DOHH2 (cell line): ENCODE data around the gene ZSWIM8.

Experiments used
- H3F3A ChIP-seq: fragments of 200-600 bp; sonication (generic), shearing (Covaris generic); 2 replicates; pipeline ENCODE4 v1.6.0; 2016; ENCODE audit warnings: antibody characterized with exemption, mild to moderate bottlenecking; ENCODE audit not compliant: control insufficient read depth, insufficient read depth
- H3K27ac ChIP-seq: fragments of 200-600 bp; sonication (generic); 2 replicates; pipeline ENCODE4 v1.5.1; 2014; ENCODE audit warnings: low read depth, mild to moderate bottlenecking, low read length, moderate library complexity
- H3K27me3 ChIP-seq: fragments of 200-600 bp; sonication (generic); 2 replicates; pipeline ENCODE4 v1.6.1; 2014; ENCODE audit warnings: mild to moderate bottlenecking, low read length, mixed read lengths; ENCODE audit not compliant: control insufficient read depth
- H3K36me3 ChIP-seq: fragments of 200-600 bp; sonication (generic); 2 replicates; pipeline ENCODE4 v1.6.1; 2014; ENCODE audit warnings: mild to moderate bottlenecking, low read length, moderate library complexity, mixed read lengths; ENCODE audit not compliant: control insufficient read depth
- H3K4me1 ChIP-seq: fragments of 200-600 bp; sonication (generic); 2 replicates; pipeline ENCODE4 v1.6.1; 2014; ENCODE audit warnings: mild to moderate bottlenecking, low read length, mixed read lengths; ENCODE audit not compliant: control insufficient read depth
- H3K4me2 ChIP-seq: fragments of 200-600 bp; sonication (generic); 2 replicates; pipeline ENCODE4 v1.6.0; 2014; ENCODE audit warnings: mild to moderate bottlenecking, low read length, moderate library complexity
- H3K4me3 ChIP-seq: fragments of 200-600 bp; sonication (generic); 2 replicates; pipeline ENCODE4 v1.5.1; 2014; ENCODE audit warnings: mild to moderate bottlenecking, low read length, mixed read lengths
- H3K79me2 ChIP-seq: fragments of 200-600 bp; sonication (generic); 2 replicates; pipeline ENCODE4 v1.6.1; 2014; ENCODE audit warnings: mild to moderate bottlenecking, low read length, mixed read lengths; ENCODE audit not compliant: control insufficient read depth
- H3K9me2 ChIP-seq: fragments of 200-600 bp; sonication (generic); replicated peaks from 2 replicates; pipeline ENCODE4 v1.6.1; 2014; ENCODE audit warnings: mild to moderate bottlenecking, low read length, mixed read lengths; ENCODE audit not compliant: control insufficient read depth
- H3K9me3 ChIP-seq: fragments of 200-600 bp; sonication (generic); 2 replicates; pipeline ENCODE4 v1.6.1; 2014; ENCODE audit warnings: antibody characterized with exemption, low read length, mixed read lengths; ENCODE audit not compliant: control insufficient read depth, insufficient read depth
- H4K20me1 ChIP-seq: fragments of 200-600 bp; sonication (generic); 2 replicates; pipeline ENCODE4 v1.6.0; 2014; ENCODE audit warnings: low read depth, mild to moderate bottlenecking, antibody characterized with exemption, low read length, moderate library complexity; ENCODE audit not compliant: control insufficient read depth, insufficient read depth
- EZH2phosphoT487 ChIP-seq: fragments of 200-600 bp; sonication (generic); IDR thresholded peaks from 2 replicates; pipeline ENCODE4 v1.6.1; 2017; ENCODE audit warnings: borderline replicate concordance, mild to moderate bottlenecking, antibody characterized with exemption, low read length, moderate library complexity, mixed read lengths
- TF ChIP-seq, protein P1 (sequence below): fragments of 200-600 bp; sonication (generic); IDR thresholded peaks from one replicate; pipeline ENCODE4 v1.5.1; 2014; ENCODE audit warnings: antibody characterized with exemption, mild to moderate bottlenecking, low read depth, low read length; ENCODE audit not compliant: poor library complexity, severe bottlenecking

Gene ZSWIM8

DNA sequence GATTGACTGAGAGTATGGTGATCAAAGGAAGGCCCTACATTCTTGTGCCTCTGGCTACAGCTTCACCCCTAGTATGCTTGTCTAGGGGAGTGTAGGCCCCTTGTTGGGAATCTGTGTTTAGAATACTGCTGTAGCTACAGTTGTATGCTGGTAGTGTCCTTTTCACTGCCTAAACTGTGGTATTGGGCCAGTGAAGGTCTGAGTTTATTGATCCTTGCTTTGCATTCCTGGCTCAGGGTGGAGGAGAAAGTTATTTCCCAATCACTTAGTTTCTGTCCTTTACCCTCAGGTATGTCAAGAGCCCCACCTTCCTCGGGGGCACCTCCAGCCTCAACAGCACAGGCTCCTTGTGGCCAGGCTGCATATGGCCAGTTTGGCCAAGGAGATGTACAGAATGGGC is 34.6 kb upstream of the ZSWIM8 start:
- H3K9me2 ChIP-seq, result no peaks in the 10 kb centered on the region
- peaks cover 34% of the 10 kb centered on the region for H3K79me2 ChIP-seq
- H3K27me3 ChIP-seq, result no peaks in the 10 kb centered on the region
- no peaks in the 10 kb centered on the region for H3K9me3 ChIP-seq
- no peak for TF ChIP-seq EZH2phosphoT487
- TF ChIP-seq, protein P1, sequence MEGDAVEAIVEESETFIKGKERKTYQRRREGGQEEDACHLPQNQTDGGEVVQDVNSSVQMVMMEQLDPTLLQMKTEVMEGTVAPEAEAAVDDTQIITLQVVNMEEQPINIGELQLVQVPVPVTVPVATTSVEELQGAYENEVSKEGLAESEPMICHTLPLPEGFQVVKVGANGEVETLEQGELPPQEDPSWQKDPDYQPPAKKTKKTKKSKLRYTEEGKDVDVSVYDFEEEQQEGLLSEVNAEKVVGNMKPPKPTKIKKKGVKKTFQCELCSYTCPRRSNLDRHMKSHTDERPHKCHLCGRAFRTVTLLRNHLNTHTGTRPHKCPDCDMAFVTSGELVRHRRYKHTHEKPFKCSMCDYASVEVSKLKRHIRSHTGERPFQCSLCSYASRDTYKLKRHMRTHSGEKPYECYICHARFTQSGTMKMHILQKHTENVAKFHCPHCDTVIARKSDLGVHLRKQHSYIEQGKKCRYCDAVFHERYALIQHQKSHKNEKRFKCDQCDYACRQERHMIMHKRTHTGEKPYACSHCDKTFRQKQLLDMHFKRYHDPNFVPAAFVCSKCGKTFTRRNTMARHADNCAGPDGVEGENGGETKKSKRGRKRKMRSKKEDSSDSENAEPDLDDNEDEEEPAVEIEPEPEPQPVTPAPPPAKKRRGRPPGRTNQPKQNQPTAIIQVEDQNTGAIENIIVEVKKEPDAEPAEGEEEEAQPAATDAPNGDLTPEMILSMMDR, result no peak
- no peaks in the 10 kb centered on the region for H3F3A ChIP-seq
- H3K4me1 ChIP-seq, result no peaks in the 10 kb centered on the region
- peaks cover 62% of the 10 kb centered on the region for H3K36me3 ChIP-seq
- no peak overlapping the region for H3K4me2 ChIP-seq
- no peaks in the 10 kb centered on the region; the same call in 1 of the 2 replicates for H4K20me1 ChIP-seq
- no peak overlapping the region for H3K4me3 ChIP-seq
- no peak overlapping the region for H3K27ac ChIP-seq

DNA sequence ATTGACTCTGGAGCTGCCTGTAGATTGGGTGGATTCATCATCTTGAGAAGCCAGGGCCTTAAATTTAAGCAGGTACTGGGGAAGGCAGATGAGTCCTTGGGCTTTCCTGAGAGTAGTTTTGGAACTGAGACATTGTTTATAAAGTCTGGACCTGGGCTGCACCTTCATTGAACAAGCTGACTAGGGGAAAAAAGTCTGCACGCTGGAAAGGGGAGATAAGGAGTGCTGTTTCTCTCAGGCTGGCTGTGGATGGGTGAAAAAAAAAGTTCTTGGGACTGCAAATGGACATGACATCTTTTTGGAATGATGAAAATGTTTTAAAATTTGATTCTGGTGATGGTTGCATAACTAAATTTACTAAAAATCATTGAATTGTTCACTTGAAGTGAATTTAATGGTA is 29.2 kb upstream of the ZSWIM8 start:
- H3K36me3 ChIP-seq, result peaks cover 60% of the 10 kb centered on the region
- H3K27ac ChIP-seq, result no peak overlapping the region
- peaks cover 4% of the 10 kb centered on the region; the same call in 1 of the 2 replicates for H3K79me2 ChIP-seq
- no peaks in the 10 kb centered on the region for H3K27me3 ChIP-seq
- H3K4me3 ChIP-seq, result no peak overlapping the region
- H3K4me2 ChIP-seq, result no peak overlapping the region
- H3K4me1 ChIP-seq, result peaks cover 17% of the 10 kb centered on the region
- no peaks in the 10 kb centered on the region for H3K9me2 ChIP-seq
- H3F3A ChIP-seq, result no peaks in the 10 kb centered on the region
- TF ChIP-seq, protein P1, result no peak
- no peak for TF ChIP-seq EZH2phosphoT487
- H4K20me1 ChIP-seq, result no peaks in the 10 kb centered on the region
- no peaks in the 10 kb centered on the region for H3K9me3 ChIP-seq

DNA sequence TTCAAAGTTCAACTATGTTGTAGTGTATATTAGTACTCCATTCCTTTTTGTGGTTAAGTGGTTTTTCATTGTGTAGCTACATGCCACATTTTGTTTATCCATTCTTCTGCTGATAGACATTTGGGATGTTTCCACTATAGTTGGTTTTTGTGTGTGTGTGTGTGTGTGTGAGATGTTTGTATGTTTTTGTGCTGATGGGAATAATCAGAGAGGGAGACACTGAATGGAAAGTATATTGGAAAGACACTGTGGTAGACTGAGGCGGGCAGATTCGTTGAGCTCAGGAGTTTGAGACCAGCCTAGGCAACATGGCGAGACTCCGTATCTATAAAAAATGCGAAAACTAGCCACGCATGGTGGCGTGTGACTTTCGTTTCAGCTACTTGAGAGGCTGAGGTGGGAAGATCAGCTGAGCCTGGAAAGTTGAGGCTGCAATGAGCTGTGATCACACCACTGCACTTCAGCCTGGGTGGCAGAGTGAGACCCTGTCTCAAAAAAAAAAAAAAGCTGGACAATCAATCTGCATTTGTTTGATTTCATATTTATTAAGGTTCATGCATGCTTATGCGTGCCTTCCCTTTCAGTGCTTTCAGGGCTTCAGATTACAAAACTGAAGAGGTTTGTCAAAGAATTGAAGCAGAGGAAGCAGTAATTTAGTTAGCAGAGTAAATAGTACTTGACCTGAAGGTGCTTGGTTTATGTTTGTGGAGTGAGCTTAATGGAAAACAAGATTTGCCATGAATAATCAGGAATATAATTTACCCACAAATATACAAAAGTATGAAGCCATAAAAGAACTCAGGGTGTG is 26.5 kb upstream of the ZSWIM8 start:
- Histone ChIP-seq H3K36me3 (peaks cover 63% of the 10 kb centered on the region), H3K4me3 (no peak overlapping the region), H3K9me3 (no peaks in the 10 kb centered on the region), H3K9me2 (no peaks in the 10 kb centered on the region), H3F3A (no peaks in the 10 kb centered on the region), H3K27me3 (no peaks in the 10 kb centered on the region), H4K20me1 (no peaks in the 10 kb centered on the region), H3K4me2 (no peak overlapping the region; the same call in 1 of the 2 replicates), H3K4me1 (peaks cover 17% of the 10 kb centered on the region), H3K79me2 (peaks cover 4% of the 10 kb centered on the region; the same call in 1 of the 2 replicates), H3K27ac (no peak overlapping the region)
- TF ChIP-seq, protein P1, result no peak
- TF ChIP-seq EZH2phosphoT487, result no peak
